PC-3 (cell line): ENCODE data around the gene TGFA. TPM values are rescaled to one million over a fixed set of nuclear protein-coding genes. Genes with fewer than 3 reads are reported as not detected.

Experiments
- ATAC-seq: fragments of 200-7000 bp; cut with Tn5 transposase; 2 replicates; pipeline ENCODE4 v1.9.1; 2020; ENCODE audit warnings: mild to moderate bottlenecking, moderate library complexity
- BruUV-seq: library from RNA; stranded (reverse); fragments of 400-500 nt; replicated peaks from 2 replicates; lab custom pipeline; 2021; lab: Mats Ljungman, UMichigan
- CTCF ChIA-PET: fragments of 300-600 bp; sonication (Branson Sonifier 250); formaldehyde crosslinking; loops from one replicate; lab custom pipeline; 2022; ENCODE audit warnings: antibody characterized with exemption; lab: Charles Lee
- POLR2A ChIA-PET: fragments of 300-600 bp; sonication (Branson Sonifier 250); formaldehyde crosslinking; loops from one replicate; lab custom pipeline; 2022; ENCODE audit warnings: antibody characterized with exemption; ENCODE audit not compliant: unreplicated experiment; lab: Charles Lee
- DNase-seq: peaks from one replicate; pipeline ENCODE4 v3.0.0-alpha.2; 2015
- H2AFZ ChIP-seq: fragments of 300-600 bp; sonication (generic); 2 replicates; pipeline ENCODE4 v1.6.0; 2016; ENCODE audit warnings: antibody characterized with exemption, low read length
- H3F3A ChIP-seq: fragments of 300-600 bp; sonication (generic); one replicate; pipeline ENCODE4 v1.6.0; 2017; ENCODE audit warnings: antibody characterized with exemption, low read length, control low read depth, mild to moderate bottlenecking; ENCODE audit not compliant: unreplicated experiment
- H3K27ac ChIP-seq: fragments of 300-600 bp; sonication (generic); 2 replicates; pipeline ENCODE4 v1.5.1; 2016; ENCODE audit warnings: mild to moderate bottlenecking, low read length
- H3K27me3 ChIP-seq: fragments of 300-600 bp; sonication (generic); 2 replicates; pipeline ENCODE4 v1.6.1; 2016; ENCODE audit warnings: low read length, mixed read lengths
- H3K36me3 ChIP-seq: fragments of 300-600 bp; sonication (generic); 2 replicates; pipeline ENCODE4 v1.6.1; 2016; ENCODE audit warnings: low read depth, mixed run types, low read length, mixed read lengths
- H3K4me1 ChIP-seq: fragments of 300-600 bp; sonication (generic); 2 replicates; pipeline ENCODE4 v1.5.1; 2016; ENCODE audit warnings: low read length; ENCODE audit not compliant: insufficient read depth
- H3K4me2 ChIP-seq: fragments of 300-600 bp; sonication (generic); 2 replicates; pipeline ENCODE4 v1.6.0; 2016; ENCODE audit warnings: low read length
- H3K4me3 ChIP-seq: fragments of 300-600 bp; sonication (generic); 2 replicates; pipeline ENCODE4 v1.5.1; 2016; ENCODE audit warnings: mild to moderate bottlenecking, low read length, mixed read lengths
- H3K79me2 ChIP-seq: fragments of 300-600 bp; sonication (generic); 2 replicates; pipeline ENCODE4 v1.6.1; 2017; ENCODE audit warnings: low read length, mixed read lengths
- H3K9ac ChIP-seq: fragments of 300-600 bp; sonication (generic); 2 replicates; pipeline ENCODE4 v1.6.0; 2016; ENCODE audit warnings: mild to moderate bottlenecking, low read length
- H3K9me2 ChIP-seq: fragments of 300-600 bp; sonication (generic); replicated peaks from 2 replicates; pipeline ENCODE4 v1.6.1; 2016; ENCODE audit warnings: mixed run types, low read length, mixed read lengths
- H3K9me3 ChIP-seq: fragments of 300-600 bp; sonication (generic); 2 replicates; pipeline ENCODE4 v1.6.1; 2016; ENCODE audit warnings: low read length, mixed read lengths
- H4K20me1 ChIP-seq: fragments of 300-600 bp; sonication (generic); 2 replicates; pipeline ENCODE4 v1.6.1; 2016; ENCODE audit warnings: low read length, mixed read lengths
- CTCF ChIP-seq: fragments of 300-600 bp; sonication (generic); conservative IDR thresholded peaks from 2 replicates; pipeline ENCODE4 v1.5.1; 2017; ENCODE audit warnings: antibody characterized with exemption, low read depth, mild to moderate bottlenecking, low read length
- EZH2 ChIP-seq: fragments of 300-600 bp; sonication (generic); IDR thresholded peaks from one replicate; pipeline ENCODE4 v1.6.1; 2017; ENCODE audit warnings: antibody characterized with exemption, mild to moderate bottlenecking, low read length; ENCODE audit not compliant: unreplicated experiment
- EZH2phosphoT487 ChIP-seq: fragments of 300-600 bp; sonication (generic); IDR thresholded peaks from 2 replicates; pipeline ENCODE4 v1.6.1; 2018; ENCODE audit warnings: mild to moderate bottlenecking, antibody characterized with exemption, low read length, borderline replicate concordance
- intact Hi-C: fragments of 100-400 bp; cut with micrococcal nuclease; formaldehyde crosslinking; loops from 2 replicates; pipeline ENCODE4 v1.9.0; 2023
- total RNA-seq: library from RNA; depleted of rRNA; stranded (reverse); fragments of >200 nt; gene quantifications from 2 replicates; pipeline ENCODE4 v1.2.3, GENCODE V29; 2014

Gene TGFA
- total RNA-seq, 1 experiment from 2014 or later = 45.0 TPM

GRCh38 chr2:70505613-70506391, 47.8 kb downstream of the TGFA start:
- CTCF ChIA-PET = no interaction called here
- intact Hi-C loops = no loop called here

GRCh38 chr2:70504750-70505149, 48.9 kb downstream of the TGFA start:
- Histone ChIP-seq H3K27ac (no peak overlapping the region), H3K4me2 (no peak overlapping the region), H3K9me2 (no peaks in the 10 kb centered on the region), H3F3A (peaks cover 4% of the 10 kb centered on the region), H2AFZ (no peak overlapping the region), H3K9me3 (no peaks in the 10 kb centered on the region), H3K27me3 (no peaks in the 10 kb centered on the region), H3K4me3 (no peak overlapping the region), H4K20me1 (no peaks in the 10 kb centered on the region), H3K36me3 (peaks cover 26% of the 10 kb centered on the region), H3K79me2 (peaks cover 56% of the 10 kb centered on the region), H3K4me1 (peaks cover 26% of the 10 kb centered on the region), H3K9ac (no peak overlapping the region)
- BruUV-seq = no TSS peak
- DNase-seq (no peak), ATAC-seq (no peak)
- ChIA-PET CTCF (no interaction called here), POLR2A (no interaction called here)
- intact Hi-C loops = no loop called here
- TF ChIP-seq EZH2phosphoT487 (no peak), EZH2 (no peak), CTCF (no peak)

More at GRCh38 chr2:70505613-70506391, 47.8 kb downstream of the TGFA start:
- Histone ChIP-seq H4K20me1 (no peaks in the 10 kb centered on the region), H3K9me2 (no peaks in the 10 kb centered on the region), H3K27ac (no peak overlapping the region), H3K27me3 (no peaks in the 10 kb centered on the region), H2AFZ (no peak overlapping the region), H3K4me2 (no peak overlapping the region), H3K79me2 (peaks cover 58% of the 10 kb centered on the region), H3K36me3 (peaks cover 17% of the 10 kb centered on the region), H3F3A (peaks cover 7% of the 10 kb centered on the region), H3K9ac (no peak overlapping the region), H3K4me3 (no peak overlapping the region), H3K4me1 (peaks cover 36% of the 10 kb centered on the region), H3K9me3 (no peaks in the 10 kb centered on the region)
- TF ChIP-seq EZH2phosphoT487 (no peak), CTCF (no peak), EZH2 (no peak)
- BruUV-seq = no TSS peak
- POLR2A ChIA-PET = no interaction called here
- ATAC-seq = no peak
- DNase-seq = no peak

GRCh38 chr2:70503896-70504295, 49.7 kb downstream of the TGFA start:
- no peak overlapping the region for H3K27ac ChIP-seq
- H3K9ac ChIP-seq = no peak overlapping the region
- peaks cover 21% of the 10 kb centered on the region for H3K4me1 ChIP-seq
- POLR2A ChIA-PET = no interaction called here
- no peak overlapping the region for H3K4me2 ChIP-seq
- H3K9me3 ChIP-seq = no peaks in the 10 kb centered on the region
- peaks cover 63% of the 10 kb centered on the region for H3K79me2 ChIP-seq
- H3F3A ChIP-seq = no peaks in the 10 kb centered on the region
- no peaks in the 10 kb centered on the region for H3K27me3 ChIP-seq
- no peak overlapping the region for H2AFZ ChIP-seq
- intact Hi-C loops = no loop called here
- H3K4me3 ChIP-seq = no peak overlapping the region
- no peaks in the 10 kb centered on the region for H4K20me1 ChIP-seq
- H3K9me2 ChIP-seq = no peaks in the 10 kb centered on the region
- CTCF ChIA-PET = no interaction called here
- H3K36me3 ChIP-seq = peaks cover 28% of the 10 kb centered on the region
- BruUV-seq = no TSS peak
- DNase-seq = no peak
- no peak for TF ChIP-seq EZH2
- no peak for TF ChIP-seq CTCF
- TF ChIP-seq EZH2phosphoT487 = no peak
- ATAC-seq = no peak
